Effector memory CD8-positive, alpha-beta T cell (primary cell): Measurements from ENCODE around the gene RBMS3.

Experiments used
- ATAC-seq: fragments of 150-1000 bp; cut with Tn5 transposase; replicated peaks from 2 replicates; pipeline ENCODE4 v1.10.0; 2021; ENCODE audit warnings: mild to moderate bottlenecking, moderate library complexity
- DNase-seq, 3 experiments: peaks; one replicate each; pipeline ENCODE4 v3.0.0; 2021
- H3K27ac Mint-ChIP-seq, 2 donors: one replicate each; pipeline ENCODE4 v1.8.0; 2022; ENCODE audit warnings: mild to moderate bottlenecking in 2 of 2, mixed read lengths in 2 of 2, moderate library complexity in 2 of 2
- H3K27me3 Mint-ChIP-seq, 2 donors: one replicate each; pipeline ENCODE4 v1.8.0; 2022; ENCODE audit warnings: mixed read lengths in 2 of 2
- H3K36me3 Mint-ChIP-seq: one replicate; pipeline ENCODE4 v1.8.0; 2022; ENCODE audit warnings: mild to moderate bottlenecking, moderate library complexity, mixed read lengths; ENCODE audit not compliant: insufficient read depth
- H3K4me1 Mint-ChIP-seq, 2 donors: one replicate each; pipeline ENCODE4 v1.8.0; 2022; ENCODE audit warnings: low read depth in 2 of 2, mixed read lengths in 2 of 2
- H3K4me3 Mint-ChIP-seq, 2 donors: one replicate each; pipeline ENCODE4 v1.8.0; 2022; ENCODE audit warnings: mild to moderate bottlenecking in 2 of 2, mixed read lengths in 2 of 2, moderate library complexity in 2 of 2
- H3K9me3 Mint-ChIP-seq, 2 donors: one replicate each; pipeline ENCODE4 v1.8.0; 2022; ENCODE audit warnings: mixed read lengths in 2 of 2

The RBMS3 gene

GRCh38 chr3:29705906-29706844 lies 425.3 kb downstream of the RBMS3 start:
- H3K4me1 Mint-ChIP-seq = no peaks in the 10 kb centered on the region
- H3K27me3 Mint-ChIP-seq = no peaks in the 10 kb centered on the region
- no peak overlapping the region for H3K27ac Mint-ChIP-seq
- H3K4me3 Mint-ChIP-seq = no peak overlapping the region
- ATAC-seq (no peak), DNase-seq (no peak)
- no peaks in the 10 kb centered on the region for H3K36me3 Mint-ChIP-seq
- peaks cover 4 to 12% of the 10 kb centered on the region in 2 donors for H3K9me3 Mint-ChIP-seq

GRCh38 chr3:29708884-29709283 lies 428.0 kb downstream of the RBMS3 start:
- Mint-ChIP-seq H3K4me3 (no peak overlapping the region), H3K4me1 (no peaks in the 10 kb centered on the region), H3K27me3 (no peaks in the 10 kb centered on the region), H3K27ac (no peak overlapping the region), H3K36me3 (no peaks in the 10 kb centered on the region), H3K9me3 (peaks cover 4 to 12% of the 10 kb centered on the region in 2 donors)
- no peak for DNase-seq
- ATAC-seq = no peak

GRCh38 chr3:29711255-29711771 lies 430.4 kb downstream of the RBMS3 start:
- Mint-ChIP-seq H3K9me3 (peaks cover 4 to 12% of the 10 kb centered on the region in 2 donors), H3K27me3 (no peaks in the 10 kb centered on the region), H3K36me3 (no peaks in the 10 kb centered on the region), H3K4me1 (no peaks in the 10 kb centered on the region), H3K4me3 (no peak overlapping the region), H3K27ac (no peak overlapping the region)
- DNase-seq (no peak), ATAC-seq (no peak)

- no peak overlapping the region for H3K27ac Mint-ChIP-seq
- no peaks in the 10 kb centered on the region for H3K4me1 Mint-ChIP-seq
- no peaks in the 10 kb centered on the region for H3K27me3 Mint-ChIP-seq
- no peak for ATAC-seq
- H3K4me3 Mint-ChIP-seq = no peak overlapping the region
- H3K36me3 Mint-ChIP-seq = no peaks in the 10 kb centered on the region
- no peaks in the 10 kb centered on the region for H3K9me3 Mint-ChIP-seq
- DNase-seq = no peak
These were observed 435.3 kb downstream of the RBMS3 start for GRCh38 chr3:29716213-29716612.

- Mint-ChIP-seq H3K9me3 (no peaks in the 10 kb centered on the region), H3K27ac (no peak overlapping the region), H3K36me3 (no peaks in the 10 kb centered on the region), H3K4me3 (no peak overlapping the region), H3K27me3 (no peaks in the 10 kb centered on the region), H3K4me1 (no peaks in the 10 kb centered on the region)
- ATAC-seq (no peak), DNase-seq (no peak)
These were observed 437.8 kb downstream of the RBMS3 start for GRCh38 chr3:29718661-29719065.

GRCh38 chr3:29720665-29721064 lies 439.8 kb downstream of the RBMS3 start:
- Mint-ChIP-seq H3K4me3 (no peak overlapping the region), H3K9me3 (no peaks in the 10 kb centered on the region), H3K27me3 (no peaks in the 10 kb centered on the region), H3K27ac (no peak overlapping the region), H3K36me3 (no peaks in the 10 kb centered on the region), H3K4me1 (no peaks in the 10 kb centered on the region)
- ATAC-seq = no peak
- no peak for DNase-seq

GRCh38 chr3:29721789-29722188 lies 440.9 kb downstream of the RBMS3 start:
- ATAC-seq = no peak
- no peak for DNase-seq

GRCh38 chr3:29731050-29731449 lies 450.2 kb downstream of the RBMS3 start:
- H3K4me3 Mint-ChIP-seq = no peak overlapping the region
- ATAC-seq = no peak
- no peak overlapping the region for H3K27ac Mint-ChIP-seq
- DNase-seq = no peak
- no peaks in the 10 kb centered on the region for H3K4me1 Mint-ChIP-seq
- H3K36me3 Mint-ChIP-seq = no peaks in the 10 kb centered on the region
- no peaks in the 10 kb centered on the region for H3K27me3 Mint-ChIP-seq
- peaks cover 0 to 10% of the 10 kb centered on the region in 2 donors for H3K9me3 Mint-ChIP-seq

More at GRCh38 chr3:29721789-29722188, 440.9 kb downstream of the RBMS3 start:
- H3K36me3 Mint-ChIP-seq = no peaks in the 10 kb centered on the region
- no peak overlapping the region for H3K4me3 Mint-ChIP-seq
- no peaks in the 10 kb centered on the region for H3K4me1 Mint-ChIP-seq
- no peaks in the 10 kb centered on the region for H3K27me3 Mint-ChIP-seq
- H3K9me3 Mint-ChIP-seq = no peaks in the 10 kb centered on the region
- no peak overlapping the region for H3K27ac Mint-ChIP-seq

- H3K27me3 Mint-ChIP-seq = no peaks in the 10 kb centered on the region
- no peaks in the 10 kb centered on the region for H3K4me1 Mint-ChIP-seq
These were observed 460.4 kb downstream of the RBMS3 start for GRCh38 chr3:29741231-29741630.

GRCh38 chr3:29745232-29745870 lies 464.5 kb downstream of the RBMS3 start:
- H3K4me3 Mint-ChIP-seq = no peak overlapping the region
- DNase-seq (no peak), ATAC-seq (no peak)
- H3K27ac Mint-ChIP-seq = no peak overlapping the region
- H3K4me1 Mint-ChIP-seq = no peaks in the 10 kb centered on the region
- no peaks in the 10 kb centered on the region for H3K27me3 Mint-ChIP-seq
- H3K36me3 Mint-ChIP-seq = no peaks in the 10 kb centered on the region
- peaks cover 0 to 4% of the 10 kb centered on the region in 2 donors for H3K9me3 Mint-ChIP-seq

More at GRCh38 chr3:29741231-29741630, 460.4 kb downstream of the RBMS3 start:
- ATAC-seq (no peak), DNase-seq (no peak)
- H3K36me3 Mint-ChIP-seq = no peaks in the 10 kb centered on the region
- H3K9me3 Mint-ChIP-seq = peaks cover 0 to 2% of the 10 kb centered on the region in 2 donors
- H3K27ac Mint-ChIP-seq = no peak overlapping the region
- no peak overlapping the region for H3K4me3 Mint-ChIP-seq

- Mint-ChIP-seq H3K27me3 (no peaks in the 10 kb centered on the region), H3K27ac (no peak overlapping the region), H3K4me1 (no peaks in the 10 kb centered on the region), H3K4me3 (no peak overlapping the region), H3K9me3 (peaks cover 0 to 3% of the 10 kb centered on the region in 2 donors), H3K36me3 (no peaks in the 10 kb centered on the region)
- no peak for ATAC-seq
- DNase-seq = no peak
These were observed 465.4 kb downstream of the RBMS3 start for GRCh38 chr3:29746163-29746760.

GRCh38 chr3:29747991-29748390 lies 467.1 kb downstream of the RBMS3 start:
- no peaks in the 10 kb centered on the region for H3K4me1 Mint-ChIP-seq
- no peak for ATAC-seq
- no peak overlapping the region for H3K4me3 Mint-ChIP-seq
- no peaks in the 10 kb centered on the region for H3K36me3 Mint-ChIP-seq
- no peaks in the 10 kb centered on the region for H3K27me3 Mint-ChIP-seq
- no peak for DNase-seq
- H3K9me3 Mint-ChIP-seq = peaks cover 2 to 7% of the 10 kb centered on the region in 2 donors
- no peak overlapping the region for H3K27ac Mint-ChIP-seq

GRCh38 chr3:29751647-29752314 lies 470.9 kb downstream of the RBMS3 start:
- no peak overlapping the region for H3K27ac Mint-ChIP-seq
- H3K27me3 Mint-ChIP-seq = no peaks in the 10 kb centered on the region
- no peaks in the 10 kb centered on the region for H3K4me1 Mint-ChIP-seq
- DNase-seq (no peak), ATAC-seq (no peak)
- no peaks in the 10 kb centered on the region for H3K36me3 Mint-ChIP-seq
- H3K9me3 Mint-ChIP-seq = peaks cover 2 to 7% of the 10 kb centered on the region in 2 donors
- H3K4me3 Mint-ChIP-seq = no peak overlapping the region
